ENCODE results near the gene MISP3. TPM values are rescaled to one million over a fixed set of nuclear protein-coding genes. Genes with fewer than 3 reads are reported as not detected.

The MISP3 gene
- total and polyA plus RNA-seq, 2 donors from 2014 or later, result 8.7 to 32.0 TPM

DNA sequence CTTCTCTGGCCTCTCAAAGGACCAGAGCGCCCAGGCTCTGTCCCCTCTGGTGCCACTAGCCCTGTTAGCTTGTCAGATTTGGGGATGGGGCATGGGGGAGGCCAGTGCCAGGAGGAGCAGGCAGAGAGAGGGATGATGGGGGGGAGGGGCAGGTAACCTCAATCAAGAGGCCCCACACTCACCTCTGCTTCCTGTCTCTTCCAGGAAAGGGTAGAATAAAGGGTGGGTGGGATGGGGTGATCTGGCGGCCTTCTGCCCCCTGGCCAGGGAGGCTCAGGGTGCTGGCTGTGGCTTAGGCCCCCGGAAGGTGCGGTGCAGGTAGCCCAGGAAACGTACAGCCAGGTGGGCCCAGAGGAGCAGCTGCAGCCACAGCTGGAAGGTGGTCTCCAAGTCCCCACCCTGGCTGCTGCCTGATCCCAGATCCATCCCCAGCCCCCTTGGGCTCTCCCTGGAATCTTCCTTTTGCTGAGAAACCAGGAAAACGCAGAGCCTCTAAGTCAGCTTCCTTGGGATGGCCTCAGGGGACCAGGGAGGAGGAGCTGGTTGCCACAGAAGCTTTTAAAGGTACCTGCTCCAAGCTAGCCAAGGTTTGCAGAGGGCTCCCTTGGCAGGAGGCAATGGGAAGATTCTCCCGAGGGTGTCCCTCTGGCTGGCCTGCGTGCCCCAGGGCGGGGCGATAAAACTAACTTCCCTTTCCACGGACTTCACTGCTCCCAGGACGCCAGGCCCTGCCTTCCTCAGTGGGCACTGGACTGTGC lies 39.6 kb downstream of the MISP3 start:
- intact Hi-C loops (cut with DNase I), result no loop called here
- Histone ChIP-seq H3K36me3 (ENCODE audit: control insufficient read depth in 2 of 3, insufficient read depth in 3 of 3, low read length in 3 of 3) (peaks cover 0 to 2% (median 0%) of the 10 kb centered on the region in 3 donors), H3K27me3 (ENCODE audit: control insufficient read depth, insufficient read depth, low read length) (no peaks in the 10 kb centered on the region), H3K4me1 (ENCODE audit: control insufficient read depth in 2 of 3, insufficient read depth in 2 of 3, low read depth in 1 of 3, low read length in 3 of 3) (peaks cover 0 to 35% (median 20%) of the 10 kb centered on the region in 3 donors), H3K9me3 (ENCODE audit: control insufficient read depth in 2 of 3, insufficient read depth in 1 of 3, low read length in 3 of 3) (no peaks in the 10 kb centered on the region), H3K4me3 (ENCODE audit: low read length in 3 of 3) (peak overlapping the region in 1 of 3 donors; percentile 13), H3K9ac (ENCODE audit: low read length in 3 of 3) (peak overlapping the region in 2 of 3 donors; percentile 31 to 58), H3K27ac (ENCODE audit: low read depth in 2 of 2, low read length in 2 of 2) (peak overlapping the region; percentile 30 to 80)
- FAIRE-seq (no peak), DNase-seq (no peak)
- TF ChIP-seq, protein P1, sequence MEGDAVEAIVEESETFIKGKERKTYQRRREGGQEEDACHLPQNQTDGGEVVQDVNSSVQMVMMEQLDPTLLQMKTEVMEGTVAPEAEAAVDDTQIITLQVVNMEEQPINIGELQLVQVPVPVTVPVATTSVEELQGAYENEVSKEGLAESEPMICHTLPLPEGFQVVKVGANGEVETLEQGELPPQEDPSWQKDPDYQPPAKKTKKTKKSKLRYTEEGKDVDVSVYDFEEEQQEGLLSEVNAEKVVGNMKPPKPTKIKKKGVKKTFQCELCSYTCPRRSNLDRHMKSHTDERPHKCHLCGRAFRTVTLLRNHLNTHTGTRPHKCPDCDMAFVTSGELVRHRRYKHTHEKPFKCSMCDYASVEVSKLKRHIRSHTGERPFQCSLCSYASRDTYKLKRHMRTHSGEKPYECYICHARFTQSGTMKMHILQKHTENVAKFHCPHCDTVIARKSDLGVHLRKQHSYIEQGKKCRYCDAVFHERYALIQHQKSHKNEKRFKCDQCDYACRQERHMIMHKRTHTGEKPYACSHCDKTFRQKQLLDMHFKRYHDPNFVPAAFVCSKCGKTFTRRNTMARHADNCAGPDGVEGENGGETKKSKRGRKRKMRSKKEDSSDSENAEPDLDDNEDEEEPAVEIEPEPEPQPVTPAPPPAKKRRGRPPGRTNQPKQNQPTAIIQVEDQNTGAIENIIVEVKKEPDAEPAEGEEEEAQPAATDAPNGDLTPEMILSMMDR (IDR thresholded peaks at IDR 0.05; ENCODE audit: borderline replicate concordance, extremely low read depth, insufficient read depth), result no peak

- Histone ChIP-seq H3K9me3 (ENCODE audit: control insufficient read depth in 2 of 3, insufficient read depth in 1 of 3, low read length in 3 of 3) (no peaks in the 10 kb centered on the region), H3K27ac (ENCODE audit: low read depth in 2 of 2, low read length in 2 of 2) (peak overlapping the region; percentile 78 to 80), H3K27me3 (ENCODE audit: control insufficient read depth, insufficient read depth, low read length) (no peaks in the 10 kb centered on the region), H3K9ac (ENCODE audit: low read length in 3 of 3) (peak overlapping the region in 1 of 3 donors; percentile 58), H3K4me3 (ENCODE audit: low read length in 3 of 3) (peak overlapping the region in 1 of 3 donors; percentile 13), H3K4me1 (ENCODE audit: control insufficient read depth in 2 of 3, insufficient read depth in 2 of 3, low read depth in 1 of 3, low read length in 3 of 3) (peaks cover 0 to 34% (median 20%) of the 10 kb centered on the region in 3 donors), H3K36me3 (ENCODE audit: control insufficient read depth in 2 of 3, insufficient read depth in 3 of 3, low read length in 3 of 3) (peaks cover 0 to 2% (median 0%) of the 10 kb centered on the region in 3 donors)
- DNase-seq (peak in 2 of 5 donors; percentile 72 to 84), FAIRE-seq (no peak)
- intact Hi-C loops (cut with DNase I), result no loop called here
- TF ChIP-seq, protein P1 (IDR thresholded peaks at IDR 0.05; ENCODE audit: borderline replicate concordance, extremely low read depth, insufficient read depth), result no peak
These were observed 40.3 kb downstream of the MISP3 start for GRCh38 chr19:14112809-14113385.

- TF ChIP-seq, protein P1 (IDR thresholded peaks at IDR 0.05; ENCODE audit: borderline replicate concordance, extremely low read depth, insufficient read depth), result no peak
- no peak for FAIRE-seq
- peak overlapping the region in 1 of 3 donors; percentile 58 for H3K9ac ChIP-seq (ENCODE audit: low read length in 3 of 3)
- DNase-seq, result no peak
- H3K4me3 ChIP-seq (ENCODE audit: low read length in 3 of 3), result no peak overlapping the region
- peaks cover 0 to 39% (median 27%) of the 10 kb centered on the region in 3 donors for H3K4me1 ChIP-seq (ENCODE audit: control insufficient read depth in 2 of 3, insufficient read depth in 2 of 3, low read depth in 1 of 3, low read length in 3 of 3)
- H3K27me3 ChIP-seq (ENCODE audit: control insufficient read depth, insufficient read depth, low read length), result no peaks in the 10 kb centered on the region
- H3K36me3 ChIP-seq (ENCODE audit: control insufficient read depth in 2 of 3, insufficient read depth in 3 of 3, low read length in 3 of 3), result no peaks in the 10 kb centered on the region
- H3K9me3 ChIP-seq (ENCODE audit: control insufficient read depth in 2 of 3, insufficient read depth in 1 of 3, low read length in 3 of 3), result no peaks in the 10 kb centered on the region
- intact Hi-C loops (cut with DNase I), result no loop called here
- H3K27ac ChIP-seq (ENCODE audit: low read depth in 2 of 2, low read length in 2 of 2), result peak overlapping the region; percentile 78 to 80
These were observed 41.3 kb downstream of the MISP3 start for GRCh38 chr19:14113762-14114414.

Measured in kidney (tissue), 14 donors.